ENCODE results near the gene DGKZ. TPM values are rescaled to one million over a fixed set of nuclear protein-coding genes. Genes with fewer than 3 reads are reported as not detected.
"Not testable (repeated sequence)": the region's sequence is repeated elsewhere in the genome, so short reads cannot be mapped to it uniquely, and the experiment has no call there.

Gene DGKZ
- total RNA-seq, 2 experiments from 2014 or later: 160 to 163 TPM

DNA sequence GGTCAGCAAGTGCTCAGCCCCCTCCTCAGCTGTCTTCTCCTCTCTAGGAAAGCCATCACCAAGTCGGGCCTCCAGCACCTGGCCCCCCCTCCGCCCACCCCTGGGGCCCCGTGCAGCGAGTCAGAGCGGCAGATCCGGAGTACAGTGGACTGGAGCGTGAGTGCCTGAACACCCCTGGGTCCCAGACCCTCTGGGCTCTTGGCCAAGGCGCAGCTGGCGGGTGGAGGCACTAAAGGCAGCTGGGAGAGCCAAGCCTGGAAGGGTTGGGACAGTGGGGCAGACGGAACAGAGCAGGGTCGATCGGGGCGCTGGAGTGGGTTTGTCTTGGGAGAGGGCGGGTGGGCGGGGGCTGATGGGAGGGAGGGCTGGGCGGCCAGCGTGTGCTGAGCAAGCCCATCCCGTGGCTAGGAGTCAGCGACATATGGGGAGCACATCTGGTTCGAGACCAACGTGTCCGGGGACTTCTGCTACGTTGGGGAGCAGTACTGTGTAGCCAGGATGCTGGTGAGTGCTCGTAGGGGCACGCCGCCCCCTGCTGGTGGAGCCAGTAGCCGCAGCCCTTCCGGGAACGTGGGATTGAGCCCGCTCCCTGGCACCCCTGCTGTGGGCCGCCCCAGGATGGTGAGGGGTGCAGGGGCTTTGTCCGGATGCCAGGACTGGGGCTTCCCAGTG is 20.1 kb downstream of the DGKZ start:
- peak; percentile 88 for DNase-seq
- no peaks in the 10 kb centered on the region for H3K9me3 Mint-ChIP-seq
- peak; percentile 84 for ATAC-seq (ENCODE audit: low read depth)
- H3K36me3 Mint-ChIP-seq: peaks cover 9% of the 10 kb centered on the region
- POLR2A ChIA-PET: interaction anchor here (0.6 to 1.7 kb wide), 2 partner anchors 16 to 87 kb away, joined by 3 to 6 read pairs; no protein-coding TSS in a partner anchor
- peaks cover 14% of the 10 kb centered on the region for H3K4me1 Mint-ChIP-seq
- H3K4me3 Mint-ChIP-seq: no peak overlapping the region
- peak overlapping the region; percentile 75 for H3K27ac Mint-ChIP-seq
- no peaks in the 10 kb centered on the region for H3K27me3 Mint-ChIP-seq

DNA sequence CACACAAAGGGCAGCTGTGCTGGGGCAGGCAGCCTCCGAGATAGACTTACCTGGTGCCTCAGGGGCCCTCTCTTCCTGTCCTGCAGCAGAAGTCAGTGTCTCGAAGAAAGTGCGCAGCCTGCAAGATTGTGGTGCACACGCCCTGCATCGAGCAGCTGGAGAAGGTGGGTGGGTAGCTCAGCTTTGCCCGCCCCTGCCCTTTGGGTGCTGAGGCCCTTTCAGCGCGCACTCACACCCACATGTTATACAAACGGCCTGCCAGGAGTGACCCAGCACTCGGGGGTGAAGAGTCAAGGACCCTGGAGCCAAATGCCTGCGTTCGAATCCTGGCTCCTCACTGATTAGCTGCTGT is 20.6 kb downstream of the DGKZ start:
- no peak for DNase-seq
- H3K27me3 Mint-ChIP-seq: no peaks in the 10 kb centered on the region
- peaks cover 8% of the 10 kb centered on the region for H3K4me1 Mint-ChIP-seq
- POLR2A ChIA-PET: no interaction called here
- H3K9me3 Mint-ChIP-seq: no peaks in the 10 kb centered on the region
- peaks cover 9% of the 10 kb centered on the region for H3K36me3 Mint-ChIP-seq
- no peak overlapping the region for H3K4me3 Mint-ChIP-seq
- ATAC-seq (ENCODE audit: low read depth): no peak
- no peak overlapping the region for H3K27ac Mint-ChIP-seq

DNA sequence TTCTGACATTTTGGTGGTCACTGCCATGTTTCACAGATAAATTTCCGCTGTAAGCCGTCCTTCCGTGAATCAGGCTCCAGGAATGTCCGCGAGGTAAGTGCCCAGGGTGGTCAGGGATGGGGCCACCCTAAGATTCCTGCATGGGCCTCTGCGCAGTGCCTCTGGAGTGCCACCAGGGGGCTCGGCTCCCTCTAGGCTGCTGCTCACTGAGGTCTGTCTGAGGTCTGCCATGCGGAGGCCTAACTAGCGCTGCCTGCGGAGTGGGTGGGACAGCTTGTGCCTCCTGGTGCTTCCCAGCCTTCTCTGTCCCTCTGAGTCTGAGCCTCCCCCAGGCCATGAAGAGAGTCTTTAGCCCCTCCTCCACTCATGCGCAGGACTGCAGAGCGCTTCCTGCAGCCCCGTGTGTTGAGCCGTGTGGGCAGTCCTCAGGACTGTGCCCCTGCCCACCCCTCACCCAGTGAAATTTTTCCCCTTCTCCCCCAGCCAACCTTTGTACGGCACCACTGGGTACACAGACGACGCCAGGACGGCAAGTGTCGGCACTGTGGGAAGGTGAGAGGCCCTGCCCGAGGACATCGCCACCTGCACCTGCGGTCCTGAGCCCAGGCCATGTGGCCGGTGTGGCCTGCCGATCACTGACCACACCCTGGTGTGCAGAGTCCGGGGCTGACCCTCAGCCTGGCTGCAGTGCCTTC is 22.3 kb downstream of the DGKZ start:
- Mint-ChIP-seq H3K36me3 (peaks cover 9% of the 10 kb centered on the region), H3K9me3 (no peaks in the 10 kb centered on the region), H3K27ac (peak overlapping the region; percentile 48), H3K4me1 (peaks cover 6% of the 10 kb centered on the region), H3K4me3 (no peak overlapping the region), H3K27me3 (no peaks in the 10 kb centered on the region)
- POLR2A ChIA-PET: no interaction called here
- ATAC-seq (ENCODE audit: low read depth): peak; percentile 46
- peak; percentile 65 for DNase-seq

DNA sequence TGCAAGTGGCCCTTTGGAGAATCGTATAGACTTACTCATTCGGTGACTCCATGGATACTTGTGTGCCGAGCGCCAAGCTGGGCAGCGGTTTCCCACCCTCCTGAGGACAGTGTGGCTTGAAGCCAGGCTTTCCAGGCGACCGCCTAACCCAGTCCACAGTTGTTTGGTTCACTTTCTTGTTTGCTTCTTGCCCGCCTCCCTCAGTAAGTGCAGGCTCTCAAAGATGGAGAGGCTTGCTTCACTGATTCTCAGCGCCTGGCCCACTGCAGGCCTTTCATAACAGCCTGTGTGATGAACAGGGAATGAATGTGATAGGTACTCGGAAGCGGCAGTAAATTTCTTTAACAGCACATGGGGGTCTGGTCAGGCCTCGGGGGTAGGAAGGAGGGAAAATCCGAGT is 23.0 kb downstream of the DGKZ start:
- Mint-ChIP-seq H3K36me3 (peaks cover 11% of the 10 kb centered on the region), H3K4me1 (peaks cover 6% of the 10 kb centered on the region), H3K27me3 (no peaks in the 10 kb centered on the region), H3K27ac (no peak overlapping the region), H3K4me3 (no peak overlapping the region), H3K9me3 (no peaks in the 10 kb centered on the region)
- no peak for DNase-seq
- POLR2A ChIA-PET: no interaction called here
- no peak for ATAC-seq (ENCODE audit: low read depth)

DNA sequence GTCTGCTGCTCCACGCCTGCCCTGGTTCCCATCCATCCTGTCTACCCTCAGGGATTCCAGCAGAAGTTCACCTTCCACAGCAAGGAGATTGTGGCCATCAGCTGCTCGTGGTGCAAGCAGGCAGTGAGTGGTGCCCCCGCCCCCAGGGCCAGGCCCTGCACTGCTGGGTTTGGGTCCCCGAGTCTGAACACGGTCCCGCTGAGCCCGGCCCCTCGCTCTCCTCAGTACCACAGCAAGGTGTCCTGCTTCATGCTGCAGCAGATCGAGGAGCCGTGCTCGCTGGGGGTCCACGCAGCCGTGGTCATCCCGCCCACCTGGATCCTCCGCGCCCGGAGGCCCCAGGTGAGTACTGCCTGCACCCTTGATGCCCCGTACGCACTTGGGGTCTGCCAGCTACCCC is 24.0 kb downstream of the DGKZ start:
- ATAC-seq (ENCODE audit: low read depth); DNase-seq; H3K27me3 Mint-ChIP-seq; H3K27ac Mint-ChIP-seq; POLR2A ChIA-PET; H3K4me3 Mint-ChIP-seq; H3K9me3 Mint-ChIP-seq; H3K4me1 Mint-ChIP-seq: not testable (repeated sequence)
- peaks cover 11% of the 10 kb centered on the region for H3K36me3 Mint-ChIP-seq

DNA sequence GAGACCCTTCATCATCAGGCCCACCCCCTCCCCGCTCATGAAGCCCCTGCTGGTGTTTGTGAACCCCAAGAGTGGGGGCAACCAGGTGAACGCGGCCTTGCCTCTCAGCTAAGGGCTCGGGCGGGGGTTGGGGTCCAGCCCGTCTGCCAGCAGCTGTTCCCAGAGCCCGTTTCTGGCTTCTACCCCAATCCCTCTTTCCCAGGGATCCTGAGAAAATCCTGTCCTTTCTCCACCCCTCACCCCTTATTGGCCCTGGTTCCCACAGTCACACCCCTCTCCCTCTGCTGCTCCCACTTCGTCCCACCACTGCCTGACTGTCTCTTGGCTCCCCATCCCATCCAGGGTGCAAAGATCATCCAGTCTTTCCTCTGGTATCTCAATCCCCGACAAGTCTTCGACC is 24.8 kb downstream of the DGKZ start:
- DNase-seq (no peak), ATAC-seq (ENCODE audit: low read depth) (no peak)
- no peaks in the 10 kb centered on the region for H3K9me3 Mint-ChIP-seq
- H3K36me3 Mint-ChIP-seq: peaks cover 16% of the 10 kb centered on the region
- peaks cover 3% of the 10 kb centered on the region for H3K4me1 Mint-ChIP-seq
- H3K27me3 Mint-ChIP-seq: no peaks in the 10 kb centered on the region
- H3K4me3 Mint-ChIP-seq: no peak overlapping the region
- no peak overlapping the region for H3K27ac Mint-ChIP-seq
- POLR2A ChIA-PET: no interaction called here

DNA sequence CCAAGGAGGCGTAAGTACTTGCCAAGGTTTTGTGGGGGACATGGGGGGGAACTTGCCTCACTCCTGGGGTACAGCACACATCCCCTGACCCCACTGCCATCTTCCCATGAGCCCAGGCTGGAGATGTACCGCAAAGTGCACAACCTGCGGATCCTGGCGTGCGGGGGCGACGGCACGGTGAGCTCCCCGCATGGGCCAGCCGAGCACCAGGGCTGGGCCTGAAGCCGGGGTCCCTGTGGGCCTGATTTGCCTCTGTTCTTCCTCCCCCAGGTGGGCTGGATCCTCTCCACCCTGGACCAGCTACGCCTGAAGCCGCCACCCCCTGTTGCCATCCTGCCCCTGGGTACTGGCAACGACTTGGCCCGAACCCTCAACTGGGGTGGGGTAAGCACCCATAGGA is 25.2 kb downstream of the DGKZ start:
- H3K36me3 Mint-ChIP-seq: peaks cover 20% of the 10 kb centered on the region
- DNase-seq; ATAC-seq (ENCODE audit: low read depth); POLR2A ChIA-PET; H3K9me3 Mint-ChIP-seq; H3K27me3 Mint-ChIP-seq; H3K27ac Mint-ChIP-seq; H3K4me3 Mint-ChIP-seq; H3K4me1 Mint-ChIP-seq: not testable (repeated sequence)

DNA sequence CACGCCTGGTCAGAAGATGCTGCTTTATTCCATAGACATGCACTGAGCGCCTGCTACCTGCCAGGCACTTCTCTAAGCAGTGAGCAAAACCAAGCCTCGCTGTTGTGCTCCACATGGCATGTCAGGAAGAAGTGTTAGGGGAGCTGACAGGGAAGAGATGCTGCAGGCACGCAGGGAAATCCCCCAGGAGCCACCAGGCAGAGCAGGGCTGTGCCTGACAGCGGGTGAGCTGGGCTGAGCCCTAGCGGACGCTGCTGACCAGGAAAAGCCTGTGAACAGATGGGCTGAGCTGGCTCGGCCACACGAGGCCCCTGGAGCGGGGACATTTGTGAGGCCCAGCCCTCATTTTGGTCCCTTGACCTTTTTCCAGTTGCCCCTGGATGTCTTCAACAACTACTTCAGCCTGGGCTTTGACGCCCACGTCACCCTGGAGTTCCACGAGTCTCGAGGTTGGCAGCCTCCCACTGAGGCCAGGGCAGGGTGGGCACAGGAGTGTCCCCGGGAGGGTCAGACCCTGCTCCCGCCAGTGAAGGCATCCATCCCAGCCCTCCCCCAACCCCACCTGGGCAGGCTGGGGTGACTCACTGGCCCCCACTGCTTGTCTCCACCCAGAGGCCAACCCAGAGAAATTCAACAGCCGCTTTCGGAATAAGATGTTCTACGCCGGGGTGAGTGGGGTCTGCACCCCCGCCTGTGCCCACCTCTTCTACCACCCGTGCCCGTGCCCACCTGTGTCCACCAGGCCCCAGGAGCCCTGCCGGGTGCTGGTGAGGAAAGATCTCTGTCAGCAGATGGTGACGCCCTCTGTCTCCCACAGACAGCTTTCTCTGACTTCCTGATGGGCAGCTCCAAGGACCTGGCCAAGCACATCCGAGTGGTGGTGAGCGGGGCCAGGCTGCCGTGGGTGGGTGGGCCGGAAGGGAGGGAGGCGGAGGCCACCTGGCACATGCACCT is 26.8 kb downstream of the DGKZ start:
- POLR2A ChIA-PET: no interaction called here
- peaks cover 20% of the 10 kb centered on the region for H3K36me3 Mint-ChIP-seq

DNA sequence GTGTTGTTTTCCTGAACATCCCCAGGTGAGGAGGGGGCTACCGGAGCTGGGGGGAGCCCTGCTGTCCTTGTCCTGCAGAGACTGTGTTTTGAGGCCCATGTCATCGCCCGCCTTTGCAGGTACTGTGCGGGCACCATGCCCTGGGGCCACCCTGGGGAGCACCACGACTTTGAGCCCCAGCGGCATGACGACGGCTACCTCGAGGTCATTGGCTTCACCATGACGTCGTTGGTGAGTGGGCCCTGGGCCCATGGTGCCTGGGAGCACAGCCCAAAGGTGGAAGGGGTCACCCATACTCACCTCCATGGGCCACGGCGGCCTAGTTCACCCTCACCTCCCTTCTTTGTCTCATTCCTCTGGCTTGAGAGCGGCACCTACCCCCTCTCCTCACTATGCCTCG is 27.6 kb downstream of the DGKZ start:
- H3K27ac Mint-ChIP-seq: no peak overlapping the region

More for the DNA sequence above, 26.8 kb downstream of the DGKZ start:
- DNase-seq (no peak), ATAC-seq (ENCODE audit: low read depth) (no peak)
- Mint-ChIP-seq H3K27ac (no peak overlapping the region), H3K4me1 (peaks cover 1% of the 10 kb centered on the region), H3K27me3 (no peaks in the 10 kb centered on the region), H3K9me3 (no peaks in the 10 kb centered on the region), H3K4me3 (no peak overlapping the region)

DNA sequence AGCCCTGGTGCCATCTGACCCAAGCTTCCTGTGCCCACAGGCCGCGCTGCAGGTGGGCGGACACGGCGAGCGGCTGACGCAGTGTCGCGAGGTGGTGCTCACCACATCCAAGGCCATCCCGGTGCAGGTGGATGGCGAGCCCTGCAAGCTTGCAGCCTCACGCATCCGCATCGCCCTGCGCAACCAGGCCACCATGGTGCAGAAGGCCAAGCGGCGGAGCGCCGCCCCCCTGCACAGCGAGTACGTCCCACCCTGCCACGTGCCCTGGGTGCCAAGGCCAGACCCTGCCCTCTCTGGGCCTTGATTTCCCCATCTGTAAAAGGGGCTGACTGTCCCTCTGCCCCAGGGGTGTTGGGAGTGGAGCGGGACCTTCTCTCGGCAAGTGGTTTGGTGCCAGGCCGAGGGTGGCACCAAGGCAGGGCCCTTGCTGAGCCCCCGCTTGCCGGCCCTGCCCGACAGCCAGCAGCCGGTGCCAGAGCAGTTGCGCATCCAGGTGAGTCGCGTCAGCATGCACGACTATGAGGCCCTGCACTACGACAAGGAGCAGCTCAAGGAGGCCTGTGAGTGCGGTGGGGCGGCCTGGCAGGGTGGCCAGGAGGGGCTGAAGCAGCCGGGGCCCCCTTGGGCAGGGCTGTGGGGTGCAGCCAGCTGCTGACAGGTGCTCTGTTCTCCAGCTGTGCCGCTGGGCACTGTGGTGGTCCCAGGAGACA is 28.3 kb downstream of the DGKZ start:
- DNase-seq (no peak), ATAC-seq (ENCODE audit: low read depth) (no peak)
- Mint-ChIP-seq H3K27ac (no peak overlapping the region), H3K36me3 (peaks cover 16% of the 10 kb centered on the region), H3K4me3 (no peak overlapping the region), H3K9me3 (no peaks in the 10 kb centered on the region), H3K4me1 (peaks cover 4% of the 10 kb centered on the region), H3K27me3 (no peaks in the 10 kb centered on the region)
- POLR2A ChIA-PET: no interaction called here

More for the DNA sequence above, 27.6 kb downstream of the DGKZ start:
- no peak overlapping the region for H3K4me3 Mint-ChIP-seq
- peaks cover 16% of the 10 kb centered on the region for H3K36me3 Mint-ChIP-seq
- peaks cover 2% of the 10 kb centered on the region for H3K4me1 Mint-ChIP-seq
- no peaks in the 10 kb centered on the region for H3K9me3 Mint-ChIP-seq
- POLR2A ChIA-PET: no interaction called here
- H3K27me3 Mint-ChIP-seq: no peaks in the 10 kb centered on the region
- ATAC-seq (ENCODE audit: low read depth) (no peak), DNase-seq (no peak)

DNA sequence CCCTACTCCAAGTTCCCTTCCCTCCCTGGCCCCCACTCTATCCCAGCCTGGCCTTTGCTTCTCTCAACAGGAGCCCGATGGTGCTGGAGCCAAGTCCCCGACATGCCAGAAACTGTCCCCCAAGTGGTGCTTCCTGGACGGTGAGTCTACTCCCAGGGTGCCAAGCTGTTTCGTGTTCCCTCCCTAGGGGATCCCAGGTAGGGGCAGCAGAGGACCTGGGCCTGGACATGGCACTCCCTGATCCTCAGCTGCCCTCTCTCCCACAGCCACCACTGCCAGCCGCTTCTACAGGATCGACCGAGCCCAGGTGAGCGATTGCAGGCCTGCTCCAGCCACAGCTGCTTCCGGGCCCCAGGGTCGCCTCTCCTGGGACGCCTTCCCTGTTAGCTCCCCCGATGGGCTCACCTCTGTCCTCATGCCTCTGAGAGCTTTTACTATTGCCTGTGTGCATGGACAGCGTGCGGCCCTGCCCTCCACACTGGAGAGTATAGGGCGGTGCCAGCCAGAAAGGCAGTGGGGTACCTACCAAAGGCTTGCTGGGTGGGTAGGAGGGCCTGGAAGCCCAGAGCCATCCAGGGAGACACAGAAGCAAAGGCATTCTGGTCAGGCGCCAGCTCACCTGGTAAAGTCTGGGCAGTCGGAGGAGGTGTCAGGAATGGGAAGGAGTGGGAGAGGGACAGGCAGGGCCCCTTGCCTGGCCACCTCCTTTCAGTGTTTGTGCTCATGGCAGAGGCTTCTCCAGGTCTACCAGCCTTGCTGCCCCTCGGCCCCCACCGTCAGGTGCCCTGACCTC is 29.2 kb downstream of the DGKZ start:
- ATAC-seq (ENCODE audit: low read depth) (no peak), DNase-seq (no peak)
- Mint-ChIP-seq H3K36me3 (peaks cover 16% of the 10 kb centered on the region), H3K27me3 (no peaks in the 10 kb centered on the region), H3K4me1 (peaks cover 4% of the 10 kb centered on the region), H3K27ac (no peak overlapping the region), H3K4me3 (no peak overlapping the region), H3K9me3 (no peaks in the 10 kb centered on the region)
- POLR2A ChIA-PET: no interaction called here

DNA sequence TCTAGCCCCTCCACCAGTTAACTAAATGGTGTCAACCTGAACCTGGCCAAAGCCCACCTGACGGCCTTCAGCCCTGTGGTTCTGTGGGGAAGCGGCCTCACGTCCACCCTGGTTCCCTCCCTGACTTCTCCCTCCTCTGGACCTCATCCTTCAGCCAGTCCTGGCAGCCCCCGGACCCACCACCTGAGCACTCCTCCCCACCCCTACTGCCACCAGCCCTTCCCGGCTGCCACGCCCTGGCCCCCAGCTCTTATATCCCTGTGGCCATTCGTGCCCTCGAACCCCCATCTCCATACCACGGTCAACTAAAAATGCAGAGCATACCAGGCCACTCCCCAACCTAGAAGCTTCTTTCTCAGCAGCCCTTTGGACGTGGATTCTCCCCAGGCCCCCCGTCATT is 30.0 kb downstream of the DGKZ start:
- POLR2A ChIA-PET: no interaction called here
- ATAC-seq (ENCODE audit: low read depth) (no peak), DNase-seq (no peak)
- no peaks in the 10 kb centered on the region for H3K9me3 Mint-ChIP-seq
- peaks cover 7% of the 10 kb centered on the region for H3K27me3 Mint-ChIP-seq
- peaks cover 16% of the 10 kb centered on the region for H3K36me3 Mint-ChIP-seq
- no peak overlapping the region for H3K27ac Mint-ChIP-seq
- no peak overlapping the region for H3K4me3 Mint-ChIP-seq
- peaks cover 6% of the 10 kb centered on the region for H3K4me1 Mint-ChIP-seq
